IPS DF 4.7 (cell line): ENCODE results near the gene GARNL3.

ENCODE experiments used
- DNase-seq: peaks from one replicate; pipeline ENCODE4 v3.0.0-alpha.2; 2013; ENCODE audit warnings: low spot score; ENCODE audit errors: extremely low read depth

GARNL3 gene

GRCh38 chr9:127384016-127384730, 119.6 kb downstream of the GARNL3 start:
- DNase-seq: no peak

GRCh38 chr9:127384901-127385300, 120.3 kb downstream of the GARNL3 start:
- no peak for DNase-seq

- DNase-seq: no peak
These were observed 121.7 kb downstream of the GARNL3 start for GRCh38 chr9:127386249-127386648.

GRCh38 chr9:127386981-127387380, 122.4 kb downstream of the GARNL3 start:
- no peak for DNase-seq

- DNase-seq: no peak
These were observed 123.7 kb downstream of the GARNL3 start for GRCh38 chr9:127388037-127388855.

- no peak for DNase-seq
These were observed 124.3 kb downstream of the GARNL3 start for GRCh38 chr9:127388856-127389238.

GRCh38 chr9:127389381-127390247, 125.0 kb downstream of the GARNL3 start:
- no peak for DNase-seq

GRCh38 chr9:127390248-127390545, 125.6 kb downstream of the GARNL3 start:
- DNase-seq: no peak

- DNase-seq: no peak
These were observed 126.0 kb downstream of the GARNL3 start for GRCh38 chr9:127390563-127390962.

GRCh38 chr9:127392166-127392565, 127.6 kb downstream of the GARNL3 start:
- DNase-seq: no peak

GRCh38 chr9:127392976-127393375, 128.4 kb downstream of the GARNL3 start:
- no peak for DNase-seq

- DNase-seq: no peak
These were observed 129.1 kb downstream of the GARNL3 start for GRCh38 chr9:127393645-127394044.

GRCh38 chr9:127395497-127396252, 131.1 kb downstream of the GARNL3 start:
- no peak for DNase-seq

- no peak for DNase-seq
These were observed 131.8 kb downstream of the GARNL3 start for GRCh38 chr9:127396253-127396807.

GRCh38 chr9:127396808-127397645, 132.5 kb downstream of the GARNL3 start, which contains the start of gene SLC2A8:
Gene SLC2A8, plus strand, starts transcription at chr9:127397169. Its CDS starts 62 bp downstream, at chr9:127397231.
- peak; percentile 99 for DNase-seq

- no peak for DNase-seq
These were observed 133.2 kb downstream of the GARNL3 start for GRCh38 chr9:127397646-127398274.

- DNase-seq: no peak
These were observed 133.7 kb downstream of the GARNL3 start for GRCh38 chr9:127398275-127398647.

GRCh38 chr9:127398715-127399400, 134.3 kb downstream of the GARNL3 start:
- no peak for DNase-seq

GRCh38 chr9:127399736-127400269, 135.2 kb downstream of the GARNL3 start:
- no peak for DNase-seq
